GM18520 (cell line): ENCODE data around the gene SEC14L6.
"Not testable (repeated sequence)": the region's sequence is repeated elsewhere in the genome, so short reads cannot be mapped to it uniquely, and the experiment has no call there.

ENCODE experiments used
- ATAC-seq: cut with Tn5 transposase; IDR thresholded peaks from one replicate; pipeline ENCODE4 v1.9.1; 2021; ENCODE audit not compliant: unreplicated experiment

The SEC14L6 gene

DNA sequence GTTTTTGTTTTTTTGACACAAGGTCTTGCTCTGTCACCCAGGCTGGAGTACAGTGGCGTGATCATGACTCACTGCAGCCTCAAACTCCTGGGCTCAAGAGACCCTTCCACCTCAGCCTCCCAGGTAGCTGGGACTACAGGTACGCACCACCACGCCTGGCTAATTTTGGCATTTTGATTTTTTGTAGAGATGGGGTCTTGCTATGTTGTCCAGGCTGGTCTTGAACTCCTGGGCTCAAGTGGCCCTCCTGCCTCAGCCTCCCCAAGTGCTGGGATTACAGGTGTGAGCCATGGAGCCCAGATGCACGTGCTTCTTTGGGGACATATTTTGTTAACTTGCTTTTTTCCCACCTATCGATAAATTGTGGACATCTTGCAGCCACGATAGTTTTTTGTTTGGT, 20.7 kb upstream of the SEC14L6 start:
- ATAC-seq, result not testable (repeated sequence)

DNA sequence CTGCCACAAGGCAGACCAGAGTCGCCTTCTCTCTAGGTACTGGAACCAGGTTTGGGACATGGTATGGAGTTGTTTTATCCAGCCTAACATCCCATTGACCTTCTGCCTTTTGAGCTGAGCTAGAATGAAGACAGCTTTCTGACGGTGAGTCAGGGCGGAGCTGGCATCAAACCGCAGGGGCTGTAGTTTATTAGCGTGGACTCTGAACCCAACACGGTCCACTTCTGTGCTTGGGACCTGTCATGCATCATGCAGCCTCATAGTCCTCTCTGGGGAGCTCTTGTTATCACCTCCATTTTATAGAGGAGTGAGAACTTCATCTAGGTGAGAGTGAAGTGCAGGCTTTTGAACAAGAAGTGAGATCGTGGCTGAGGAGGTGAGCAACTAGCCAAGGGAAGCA, 19.6 kb upstream of the SEC14L6 start:
- ATAC-seq, result no peak

DNA sequence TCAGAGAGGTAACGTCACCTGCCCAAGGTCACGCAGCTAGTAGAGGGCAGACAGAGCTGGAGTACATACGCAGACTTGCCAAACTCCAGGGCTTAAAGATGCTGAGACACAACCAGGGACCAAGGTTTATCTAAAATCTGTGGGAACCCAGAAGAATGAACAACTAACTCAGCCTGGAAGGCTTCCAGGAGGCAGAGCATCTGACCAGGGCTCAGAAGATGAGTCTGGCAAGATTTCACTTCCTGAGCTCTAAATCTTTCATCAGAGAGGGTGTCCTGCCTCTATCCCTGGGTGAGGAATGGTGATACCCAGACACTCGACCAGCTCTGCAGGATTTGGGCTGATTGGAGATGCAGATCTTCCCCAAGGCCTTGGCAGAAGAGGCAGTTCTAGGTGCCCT, 18.8 kb upstream of the SEC14L6 start:
- no peak for ATAC-seq

DNA sequence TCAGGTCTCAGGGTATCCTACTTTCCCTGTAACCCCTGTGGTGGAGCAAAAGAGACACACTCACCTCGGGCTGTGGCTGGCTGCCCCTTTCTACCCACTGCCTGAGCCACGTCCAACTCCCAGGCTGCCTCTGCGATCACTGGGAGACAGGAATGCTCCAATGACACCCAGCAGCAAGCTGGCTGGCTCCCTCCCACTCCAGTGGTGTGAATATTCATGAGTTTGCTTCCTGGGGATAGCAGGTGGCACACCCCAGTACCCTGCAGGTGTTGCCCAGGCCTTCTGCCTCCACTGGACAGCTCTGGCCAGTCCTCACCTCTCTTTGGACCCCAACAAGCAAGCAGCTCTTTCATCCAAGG, 18.2 kb upstream of the SEC14L6 start:
- no peak for ATAC-seq

DNA sequence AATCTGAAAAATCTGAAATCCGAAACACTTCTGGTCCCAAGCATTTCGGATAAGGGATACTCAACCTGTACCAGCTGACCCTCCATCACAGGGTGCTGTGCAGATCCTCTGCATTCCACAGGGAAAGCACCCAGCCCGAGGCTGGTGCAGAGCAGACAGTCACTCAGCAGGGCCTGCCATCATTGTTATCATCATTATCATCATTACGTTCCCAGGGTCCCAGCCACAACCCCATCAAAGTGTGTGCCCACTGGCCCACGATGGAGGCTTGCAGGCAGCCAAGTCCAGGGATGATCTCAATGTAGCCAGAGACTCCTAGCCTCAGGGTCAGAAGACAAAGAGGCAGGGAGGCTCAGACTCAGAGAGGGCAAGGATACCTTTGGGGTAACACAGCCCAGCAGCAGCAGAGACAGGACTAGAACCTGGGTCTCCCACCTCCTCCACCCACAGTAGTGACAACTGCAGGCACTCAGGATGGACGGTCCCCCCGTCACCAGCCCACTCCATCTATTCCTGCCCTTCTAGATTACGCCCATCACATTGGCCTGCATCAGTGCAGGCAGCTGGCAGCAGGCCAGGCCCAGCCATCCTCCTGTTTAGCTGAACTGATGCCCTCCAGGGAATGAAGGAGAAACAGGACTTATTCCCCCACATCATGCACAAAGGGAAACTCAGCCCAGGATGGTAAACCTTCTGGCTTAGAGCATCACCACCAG, 17.7 kb upstream of the SEC14L6 start:
- ATAC-seq, result no peak

DNA sequence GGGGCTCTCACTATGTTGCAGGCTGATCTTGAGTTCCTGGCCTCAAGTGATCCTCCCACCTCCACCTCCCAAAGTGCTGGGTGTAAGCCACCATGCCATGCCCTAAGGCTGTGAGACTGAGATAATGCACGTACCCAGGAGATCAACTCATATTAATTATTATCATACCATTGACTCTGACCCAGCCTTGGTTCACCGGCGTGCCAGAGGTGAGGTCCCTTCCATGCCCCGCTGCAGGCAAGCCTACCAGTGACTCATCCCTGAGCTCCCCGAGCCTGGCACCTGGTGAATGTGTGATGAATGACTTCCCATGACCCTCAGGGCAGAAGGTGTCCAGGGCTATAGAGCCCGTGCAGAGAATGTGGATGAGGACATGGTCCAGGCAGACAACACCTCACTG, 15.8 kb upstream of the SEC14L6 start:
- ATAC-seq, result no peak

DNA sequence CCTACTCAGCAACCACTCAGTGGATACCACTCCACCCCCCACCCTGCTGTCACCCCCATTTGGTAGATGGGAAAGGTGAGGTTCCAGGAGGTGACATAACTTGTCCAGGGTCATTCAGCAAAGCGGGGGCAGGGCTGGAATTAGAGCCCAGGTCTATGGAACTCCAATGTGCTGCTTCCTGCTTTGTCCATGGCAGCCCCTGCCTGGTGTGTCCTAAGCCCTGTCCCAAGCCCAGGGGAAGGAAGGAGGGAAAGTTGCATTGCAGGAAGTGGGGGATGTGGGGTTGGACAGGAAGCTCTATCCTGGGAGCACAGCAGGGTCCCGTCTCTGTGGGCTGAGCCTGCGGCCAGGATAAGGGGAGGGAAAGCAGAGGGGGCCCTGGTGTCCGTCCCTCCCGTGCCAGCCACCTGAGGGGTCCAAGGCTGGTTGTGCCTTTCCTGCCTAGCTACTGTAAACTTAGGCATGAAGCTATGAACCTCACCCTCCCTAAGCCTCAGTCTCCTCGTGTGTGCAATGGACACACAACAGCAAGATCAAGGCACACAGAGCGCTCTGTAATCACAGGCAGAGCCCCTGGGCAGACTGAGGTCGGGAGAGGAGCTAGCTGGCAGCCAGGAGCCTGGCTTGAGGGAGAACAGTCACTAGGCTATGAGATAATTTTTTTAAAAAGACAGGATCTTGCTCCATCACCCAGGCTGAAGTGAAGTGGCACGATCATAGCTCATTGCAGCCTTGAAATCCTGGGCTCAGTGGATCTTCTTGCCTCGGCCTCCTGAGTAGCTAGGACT, 15.1 kb upstream of the SEC14L6 start:
- ATAC-seq, result no peak

DNA sequence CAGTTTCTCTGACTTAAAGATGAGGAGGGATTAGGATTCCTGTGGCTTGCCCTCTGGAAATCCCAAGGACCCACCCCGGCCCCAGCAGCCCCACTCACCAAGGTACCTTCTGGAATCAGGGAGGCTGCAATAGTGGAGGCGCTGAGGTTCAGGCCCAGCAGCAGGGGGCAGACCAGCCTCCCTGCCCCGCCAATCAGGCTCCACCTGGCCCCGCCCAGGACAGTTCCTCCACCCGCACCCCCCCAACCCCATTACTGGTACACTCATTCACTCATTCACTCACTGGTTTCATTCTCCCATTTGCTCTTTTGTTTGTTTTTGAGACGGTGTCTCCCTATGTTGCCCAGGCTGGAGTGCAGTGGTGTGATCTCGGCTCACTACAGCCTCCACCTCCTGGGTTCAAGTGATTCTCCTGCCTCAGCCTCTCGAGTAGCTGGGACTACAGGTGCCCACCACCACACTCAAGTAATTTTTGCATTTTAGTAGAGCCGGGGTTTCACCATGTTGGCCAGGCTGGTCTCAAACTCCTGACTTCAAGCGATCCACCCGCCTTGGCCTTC, 14.2 kb upstream of the SEC14L6 start:
- ATAC-seq, result not testable (repeated sequence)

DNA sequence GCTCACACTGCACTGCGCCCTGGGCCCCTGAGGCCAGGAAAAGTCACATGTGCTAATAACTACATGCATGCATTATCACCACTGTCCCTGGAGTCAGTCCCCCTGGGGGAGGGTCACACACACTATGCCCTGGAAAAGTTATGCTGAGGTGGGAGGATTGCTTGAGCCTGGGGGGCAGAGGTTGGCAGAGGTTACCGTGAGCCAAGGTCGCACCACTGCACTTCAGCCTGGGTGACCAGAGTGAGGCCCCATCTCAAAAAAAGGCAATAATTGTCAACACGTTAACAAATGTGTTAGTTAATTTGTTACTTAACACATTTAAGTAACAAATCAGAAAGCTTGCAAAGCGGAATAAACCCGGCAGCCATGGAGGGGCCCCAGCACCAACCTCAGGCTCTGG, 13.3 kb upstream of the SEC14L6 start:
- ATAC-seq, result no peak

DNA sequence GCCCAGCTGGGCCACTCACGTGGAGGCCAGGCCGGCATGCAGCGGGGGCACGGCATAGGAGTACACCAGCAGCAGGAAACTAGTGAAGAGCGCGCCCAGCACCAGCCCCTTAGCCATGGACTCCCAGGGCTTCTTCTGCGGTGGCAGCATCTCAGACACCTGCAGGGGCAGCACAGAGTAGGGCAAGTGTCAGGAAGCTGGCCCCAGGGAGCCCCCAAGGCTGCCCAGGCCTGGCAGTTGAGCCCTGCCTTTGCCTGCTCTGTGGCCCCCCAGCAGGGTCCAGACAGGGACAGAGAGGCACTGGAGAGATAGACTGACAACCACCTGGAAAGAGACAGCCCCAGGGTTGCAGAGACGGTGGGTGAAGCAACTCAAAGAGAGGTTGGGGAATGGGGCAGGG, 10.7 kb upstream of the SEC14L6 start:
- no peak for ATAC-seq

DNA sequence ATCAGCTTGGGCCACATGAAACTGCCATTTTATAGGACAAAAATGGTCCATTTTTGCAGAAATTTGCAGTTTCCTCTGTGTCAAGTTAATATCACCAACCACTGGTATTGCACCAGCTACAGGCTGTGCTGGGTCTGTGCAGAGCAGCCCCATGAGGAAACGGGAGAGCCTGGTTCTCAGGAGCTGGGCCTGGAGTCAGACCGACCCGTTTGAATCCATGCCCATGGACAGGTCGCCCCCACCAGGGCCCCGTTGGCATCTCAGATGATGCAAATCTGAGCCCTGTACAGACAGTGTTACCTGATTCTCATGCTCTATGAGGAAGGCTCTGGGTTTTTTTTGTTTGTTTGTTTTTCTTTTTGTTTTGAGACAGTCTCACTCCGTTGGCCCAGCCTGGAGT, 9.8 kb upstream of the SEC14L6 start:
- ATAC-seq, result no peak

DNA sequence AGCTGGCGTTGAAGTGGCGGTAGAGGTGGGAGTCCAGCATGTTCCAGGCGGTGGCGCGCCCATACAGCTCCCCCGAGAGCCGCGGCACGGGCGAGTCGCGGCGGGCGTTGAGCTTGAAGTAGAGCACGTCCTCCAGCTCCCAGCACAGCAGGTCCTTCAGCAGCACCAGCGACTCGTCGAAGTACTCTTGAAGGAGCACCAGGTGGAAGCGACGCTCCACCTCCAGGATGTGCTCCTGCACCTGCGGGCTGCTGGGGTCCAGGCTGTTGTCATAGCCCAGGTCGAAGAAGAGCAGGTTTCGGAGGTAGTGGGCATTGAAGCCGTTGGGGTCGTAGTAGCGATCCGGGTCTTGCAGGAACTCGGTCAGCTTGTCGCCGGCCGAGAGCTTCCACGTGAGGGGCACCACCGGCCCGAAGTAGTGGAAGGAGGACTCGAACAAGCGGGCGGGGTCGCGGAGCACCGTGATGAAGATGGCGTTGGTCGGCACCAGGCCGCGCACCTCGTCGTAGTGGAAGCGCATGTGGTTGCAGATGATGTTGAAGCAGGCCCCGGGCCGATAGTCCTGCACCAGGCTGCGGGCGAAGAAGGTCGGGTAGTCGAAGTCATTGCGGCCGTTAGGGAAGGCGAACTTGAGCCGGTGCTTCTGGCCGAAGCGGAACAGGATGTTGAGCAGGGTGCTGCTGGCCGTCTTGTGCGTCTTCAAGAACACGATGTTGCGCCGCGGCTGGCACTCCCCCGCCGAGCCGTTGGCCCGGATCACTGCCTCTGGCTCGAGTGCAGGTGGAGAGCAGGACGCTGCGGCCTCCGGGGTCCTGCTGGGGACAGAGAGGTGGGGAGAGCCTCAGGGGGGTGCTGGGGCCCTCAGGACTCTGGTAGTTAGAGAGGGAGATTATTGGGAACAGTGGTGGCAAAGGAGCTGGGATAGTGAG, 9.0 kb upstream of the SEC14L6 start:
- ATAC-seq, result no peak

DNA sequence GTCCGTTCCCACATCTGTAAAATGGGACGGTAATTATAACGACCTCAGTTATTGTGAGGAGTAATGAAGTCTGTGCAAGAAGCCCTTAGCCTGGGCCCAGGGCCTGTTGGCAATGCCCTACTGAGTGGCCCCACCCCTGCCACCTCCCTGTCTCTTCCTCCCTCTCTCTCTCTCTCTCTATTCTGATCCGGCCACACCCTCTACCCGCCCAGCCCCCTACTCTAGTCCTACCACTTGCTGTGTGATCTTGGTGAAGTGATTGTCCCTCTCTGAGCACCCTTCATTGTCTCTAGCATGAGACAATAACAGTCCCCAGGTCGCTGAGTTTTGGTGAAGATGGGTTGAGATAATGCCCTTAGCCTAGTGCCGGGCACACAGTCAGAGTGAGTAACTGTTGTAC, 7.4 kb upstream of the SEC14L6 start:
- ATAC-seq, result no peak

DNA sequence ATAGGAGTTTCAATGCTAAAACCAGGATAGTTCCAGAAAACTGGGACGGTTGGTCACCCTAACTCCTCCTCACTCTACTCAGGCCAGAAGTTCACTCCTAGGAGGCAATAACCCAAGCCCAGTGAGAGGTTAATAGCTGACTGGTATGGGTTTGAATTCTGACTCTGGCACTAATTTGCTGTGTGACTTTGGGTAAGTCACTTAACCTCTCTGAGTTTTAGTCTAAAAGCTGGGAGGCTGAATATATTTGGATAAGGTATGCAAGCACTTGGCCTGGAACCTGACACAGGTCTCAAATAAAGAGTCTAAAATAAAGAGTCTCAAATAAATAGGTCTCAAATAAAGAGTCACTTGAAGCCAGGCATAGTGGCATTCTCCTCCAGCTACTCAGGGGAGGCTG, 6.2 kb upstream of the SEC14L6 start:
- no peak for ATAC-seq

DNA sequence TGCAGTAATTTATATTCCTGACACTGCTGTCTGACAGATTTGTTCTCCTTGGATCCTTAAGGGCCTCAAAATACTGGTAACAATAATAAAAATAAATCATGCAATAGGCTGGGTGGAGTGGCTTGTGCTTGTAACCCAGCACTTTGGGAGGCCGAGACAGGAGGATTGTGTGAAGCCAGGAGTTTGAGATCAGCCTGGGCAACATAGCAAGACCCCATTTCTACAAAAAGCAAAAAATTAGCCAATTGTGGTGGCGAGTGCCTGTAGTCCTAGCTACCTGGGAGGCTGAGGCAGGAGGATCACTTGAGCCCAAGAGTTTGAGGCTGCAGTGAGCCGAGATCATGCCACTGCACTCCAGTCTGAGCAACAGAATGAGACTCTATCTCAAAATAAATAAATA, 5.3 kb upstream of the SEC14L6 start:
- ATAC-seq, result not testable (repeated sequence)

DNA sequence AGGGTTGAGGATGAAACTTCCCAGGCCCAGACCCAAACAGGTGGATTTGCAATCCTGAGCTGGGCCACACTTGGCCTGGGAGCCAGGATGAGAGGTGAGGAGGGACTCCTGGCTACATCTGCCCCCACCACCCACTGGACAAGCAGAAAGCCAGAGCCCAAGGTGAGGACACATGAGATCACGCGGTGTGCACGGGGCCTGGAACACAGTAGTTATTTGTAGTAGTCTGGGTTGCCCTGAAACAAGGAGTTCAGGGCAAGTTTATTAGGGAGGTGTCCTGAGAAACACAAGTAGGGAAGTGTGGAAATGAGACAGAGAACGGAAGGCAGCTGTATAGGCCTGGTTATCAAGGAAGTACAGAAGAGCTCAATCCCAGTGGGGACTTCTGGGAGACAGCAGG, 647 bp upstream of the SEC14L6 start:
- ATAC-seq, result no peak

DNA sequence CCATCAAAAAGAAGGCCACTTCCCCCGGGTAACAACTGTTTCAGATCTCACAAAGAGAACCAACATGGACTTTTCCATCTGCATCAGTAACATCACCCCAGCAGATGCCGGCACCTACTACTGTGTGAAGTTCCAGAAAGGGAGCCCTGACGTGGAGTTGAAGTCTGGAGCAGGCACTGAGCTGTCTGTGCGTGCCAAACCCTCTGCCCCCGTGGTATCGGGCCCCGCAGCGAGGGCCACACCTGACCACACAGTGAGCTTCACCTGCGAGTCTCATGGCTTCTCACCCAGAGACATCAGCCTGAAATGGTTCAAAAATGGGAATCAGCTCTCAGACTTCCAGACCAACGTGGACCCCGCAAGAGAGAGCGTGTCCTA, 3.7 kb downstream of the SEC14L6 start:
- no peak for ATAC-seq

DNA sequence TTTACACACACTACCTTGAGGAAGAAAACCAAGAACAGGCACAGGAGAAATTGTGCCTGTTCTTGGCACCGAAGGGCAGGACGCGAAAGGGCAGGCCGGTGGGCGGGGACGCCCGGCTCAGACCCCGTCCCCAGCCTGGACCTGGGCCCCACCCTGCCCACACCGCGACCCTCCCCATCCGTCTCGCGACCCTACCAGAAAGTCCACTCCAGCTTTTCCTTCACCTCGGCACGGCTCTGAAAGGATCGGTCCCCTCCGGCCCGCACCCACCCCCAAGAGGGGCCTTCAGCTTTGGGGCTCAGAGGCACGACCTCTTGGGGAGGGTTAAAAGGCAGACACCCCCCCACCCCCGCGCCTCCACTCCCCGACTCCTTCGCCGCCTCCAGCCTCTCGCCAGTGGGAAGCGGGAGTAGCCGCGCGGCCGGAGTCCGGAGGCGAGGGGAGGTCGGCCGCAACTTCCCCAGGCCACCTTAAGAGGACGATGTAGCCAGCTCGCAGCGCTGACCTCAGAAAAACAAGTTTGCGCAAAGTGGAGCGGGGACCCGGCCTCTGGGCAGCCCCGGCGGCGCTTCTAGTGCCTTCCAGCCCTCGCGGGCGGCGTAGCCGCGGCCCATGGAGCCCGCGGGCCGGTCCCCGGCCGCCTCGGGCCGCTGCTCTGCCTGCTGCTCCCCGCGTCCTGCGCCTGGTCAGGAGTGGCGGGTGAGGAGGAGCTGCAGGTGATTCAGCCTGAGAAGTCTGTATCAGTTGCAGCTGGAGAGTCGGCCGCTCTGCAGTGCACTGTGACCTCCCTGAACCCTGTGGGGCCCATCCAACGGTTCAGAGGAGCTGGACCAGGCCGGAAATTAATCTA, 4.4 kb downstream of the SEC14L6 start:
- ATAC-seq, result no peak

DNA sequence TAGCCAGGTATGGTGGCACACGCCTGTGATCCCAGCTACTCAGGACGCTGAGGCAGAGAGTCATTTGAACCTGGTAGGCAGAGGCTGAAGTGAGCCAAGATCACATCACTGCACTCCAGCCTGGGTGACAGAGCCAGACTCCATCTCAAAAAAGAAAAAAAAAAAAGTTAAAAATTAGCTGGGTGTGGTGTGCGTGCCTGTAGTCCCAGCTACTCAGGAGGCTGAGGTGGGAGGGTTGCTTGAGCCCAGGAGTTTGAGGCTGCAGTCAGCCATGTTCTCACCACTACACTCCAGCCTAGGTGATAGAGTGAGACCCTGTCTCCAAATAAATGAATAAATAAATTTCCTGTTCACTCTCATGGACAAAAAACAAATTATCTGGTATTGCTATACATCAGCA, 5.0 kb downstream of the SEC14L6 start:
- not testable (repeated sequence) for ATAC-seq

DNA sequence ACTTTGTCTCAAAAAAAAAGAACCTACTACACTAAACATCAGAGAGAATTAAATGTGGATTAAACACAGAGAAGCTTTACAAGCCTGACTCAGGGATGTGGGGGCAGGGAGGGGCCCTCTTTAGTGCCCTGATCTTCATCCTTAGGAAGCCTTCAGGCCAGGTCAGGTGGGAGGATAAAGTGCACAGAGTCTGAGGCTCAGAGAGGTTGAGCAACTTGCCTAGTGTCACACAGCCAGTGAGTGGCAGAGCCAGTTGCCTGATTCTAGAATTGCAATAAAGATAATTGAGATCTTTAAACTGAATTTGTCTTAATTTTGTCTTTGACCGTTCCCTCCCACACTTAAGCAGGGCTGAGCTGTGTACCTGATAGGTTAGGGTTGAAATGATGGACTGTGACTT, 7.2 kb downstream of the SEC14L6 start:
- ATAC-seq, result no peak

DNA sequence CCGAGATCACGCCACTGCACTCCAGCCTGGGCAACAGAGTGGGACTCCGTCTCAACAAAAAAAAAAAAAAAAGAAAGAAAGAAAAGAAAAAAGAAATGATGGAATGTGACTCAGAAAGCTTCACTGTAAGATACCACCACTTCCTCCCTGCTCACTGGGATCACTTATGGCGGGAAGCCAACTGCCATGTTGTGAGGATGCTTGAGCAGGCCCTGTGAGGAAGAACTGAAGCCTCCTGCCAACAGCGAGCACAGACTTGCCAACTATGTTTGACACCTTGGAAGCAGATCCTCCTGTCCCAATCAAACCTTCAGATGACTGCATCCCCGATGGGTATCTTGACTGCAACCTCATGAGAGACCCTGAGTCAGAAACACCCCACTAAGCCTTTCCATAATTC, 8.3 kb downstream of the SEC14L6 start:
- ATAC-seq, result no peak
